ENCODE data around the gene C1QTNF1. TPM values are rescaled to one million over a fixed set of nuclear protein-coding genes. Genes with fewer than 3 reads are reported as not detected.

C1QTNF1 gene
- total and polyA plus RNA-seq, 9 of the 15 experiments (the other 6 are each of a cell fraction or from before 2014, with no cell fraction given) = 0.09 TPM; not detected in 8

DNA sequence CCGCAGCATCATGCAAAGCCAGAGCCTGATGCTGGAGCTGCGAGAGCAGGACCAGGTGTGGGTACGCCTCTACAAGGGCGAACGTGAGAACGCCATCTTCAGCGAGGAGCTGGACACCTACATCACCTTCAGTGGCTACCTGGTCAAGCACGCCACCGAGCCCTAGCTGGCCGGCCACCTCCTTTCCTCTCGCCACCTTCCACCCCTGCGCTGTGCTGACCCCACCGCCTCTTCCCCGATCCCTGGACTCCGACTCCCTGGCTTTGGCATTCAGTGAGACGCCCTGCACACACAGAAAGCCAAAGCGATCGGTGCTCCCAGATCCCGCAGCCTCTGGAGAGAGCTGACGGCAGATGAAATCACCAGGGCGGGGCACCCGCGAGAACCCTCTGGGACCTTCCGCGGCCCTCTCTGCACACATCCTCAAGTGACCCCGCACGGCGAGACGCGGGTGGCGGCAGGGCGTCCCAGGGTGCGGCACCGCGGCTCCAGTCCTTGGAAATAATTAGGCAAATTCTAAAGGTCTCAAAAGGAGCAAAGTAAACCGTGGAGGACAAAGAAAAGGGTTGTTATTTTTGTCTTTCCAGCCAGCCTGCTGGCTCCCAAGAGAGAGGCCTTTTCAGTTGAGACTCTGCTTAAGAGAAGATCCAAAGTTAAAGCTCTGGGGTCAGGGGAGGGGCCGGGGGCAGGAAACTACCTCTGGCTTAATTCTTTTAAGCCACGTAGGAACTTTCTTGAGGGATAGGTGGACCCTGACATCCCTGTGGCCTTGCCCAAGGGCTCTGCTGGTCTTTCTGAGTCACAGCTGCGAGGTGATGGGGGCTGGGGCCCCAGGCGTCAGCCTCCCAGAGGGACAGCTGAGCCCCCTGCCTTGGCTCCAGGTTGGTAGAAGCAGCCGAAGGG is 24.2 kb downstream of the C1QTNF1 start (continued):
- TF ChIP-seq ZNF449 (CRISPR knock-in tag; IDR thresholded peaks at IDR 0.05) = no peak
- no peak for TF ChIP-seq NFYB (IDR thresholded peaks at IDR 0.05; ENCODE audit: extremely low read depth, insufficient read length)

DNA sequence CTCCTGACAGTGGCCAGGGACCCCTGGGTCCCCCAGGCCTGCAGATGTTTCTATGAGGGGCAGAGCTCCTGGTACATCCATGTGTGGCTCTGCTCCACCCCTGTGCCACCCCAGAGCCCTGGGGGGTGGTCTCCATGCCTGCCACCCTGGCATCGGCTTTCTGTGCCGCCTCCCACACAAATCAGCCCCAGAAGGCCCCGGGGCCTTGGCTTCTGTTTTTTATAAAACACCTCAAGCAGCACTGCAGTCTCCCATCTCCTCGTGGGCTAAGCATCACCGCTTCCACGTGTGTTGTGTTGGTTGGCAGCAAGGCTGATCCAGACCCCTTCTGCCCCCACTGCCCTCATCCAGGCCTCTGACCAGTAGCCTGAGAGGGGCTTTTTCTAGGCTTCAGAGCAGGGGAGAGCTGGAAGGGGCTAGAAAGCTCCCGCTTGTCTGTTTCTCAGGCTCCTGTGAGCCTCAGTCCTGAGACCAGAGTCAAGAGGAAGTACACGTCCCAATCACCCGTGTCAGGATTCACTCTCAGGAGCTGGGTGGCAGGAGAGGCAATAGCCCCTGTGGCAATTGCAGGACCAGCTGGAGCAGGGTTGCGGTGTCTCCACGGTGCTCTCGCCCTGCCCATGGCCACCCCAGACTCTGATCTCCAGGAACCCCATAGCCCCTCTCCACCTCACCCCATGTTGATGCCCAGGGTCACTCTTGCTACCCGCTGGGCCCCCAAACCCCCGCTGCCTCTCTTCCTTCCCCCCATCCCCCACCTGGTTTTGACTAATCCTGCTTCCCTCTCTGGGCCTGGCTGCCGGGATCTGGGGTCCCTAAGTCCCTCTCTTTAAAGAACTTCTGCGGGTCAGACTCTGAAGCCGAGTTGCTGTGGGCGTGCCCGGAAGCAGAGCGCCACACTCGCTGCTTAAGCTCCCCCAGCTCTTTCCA is 25.1 kb downstream of the C1QTNF1 start:
- H3K4me3 ChIP-seq = no peak overlapping the region
- in situ Hi-C loops (cut with MboI) (no loop called here), intact Hi-C loops (cut with micrococcal nuclease) (loop anchor here (5.0 kb wide), 1 partner anchor 33 kb away; no protein-coding TSS in a partner anchor)
- H3K4me2 ChIP-seq (ENCODE audit: insufficient read depth, low read length) = no peak overlapping the region
- BruUV-seq (replicated peaks) = no TSS peak
- no peaks in the 10 kb centered on the region for H3K36me3 ChIP-seq (ENCODE audit: control insufficient read depth, insufficient read depth, low read length)
- DNase-seq (ENCODE audit: extremely low read depth in 1 of 4, low spot score in 3 of 4) = no peak
- no peaks in the 10 kb centered on the region for H3K9me1 ChIP-seq (ENCODE audit: control insufficient read depth, insufficient read depth, low read length)
- POLR2A ChIA-PET = no interaction called here
- under 1% methylated on average over 19 of the region's 21 CpGs for WGBS (ENCODE audit: insufficient coverage, low coverage, missing lambda C conversion rate)
- CTCF ChIA-PET (ENCODE audit: low intra/inter-chr PET ratio) = no interaction called here
- H3K27me3 ChIP-seq (ENCODE audit: control insufficient read depth in 2 of 2, insufficient read depth in 2 of 2, low read length in 2 of 2) = peaks cover 32 to 70% of the 10 kb centered on the region in 2 experiments; a peak in 4 of 5 replicates
- H2AFZ ChIP-seq (ENCODE audit: low read depth, low read length) = no peak overlapping the region
- H4K20me1 ChIP-seq (replicated peaks; ENCODE audit: control insufficient read depth, insufficient read depth, low read length) = peaks cover 15% of the 10 kb centered on the region; the same call in 1 of the 2 replicates
- no peaks in the 10 kb centered on the region for H3K79me2 ChIP-seq (ENCODE audit: control insufficient read depth, insufficient read depth, low read length)
- no peak for FAIRE-seq
- H3K9me3 ChIP-seq (replicated peaks; ENCODE audit: control insufficient read depth, insufficient read depth, low read depth, low read length) = no peaks in the 10 kb centered on the region
- H3K27ac ChIP-seq (ENCODE audit: extremely low read depth, low read depth, low read length) = no peak overlapping the region
- H3K4me1 ChIP-seq (replicated peaks in 1 of 2; ENCODE audit: control insufficient read depth in 2 of 2, insufficient read depth in 2 of 2, low read length in 2 of 2) = peaks cover 0 to 14% of the 10 kb centered on the region in 2 experiments; a peak in 2 of 5 replicates
- H3K9ac ChIP-seq (ENCODE audit: insufficient read depth in 1 of 2, low read depth in 2 of 2, low read length in 2 of 2) = no peak overlapping the region; a peak in 1 of 4 replicates
- ATAC-seq = no peak
- no peak for TF ChIP-seq ZBTB8A (IDR thresholded peaks at IDR 0.05; ENCODE audit: partially characterized antibody)
- no peak for TF ChIP-seq CXXC5 (CRISPR knock-in tag; IDR thresholded peaks at IDR 0.05)
- TF ChIP-seq MAFF (IDR thresholded peaks at IDR 0.05; ENCODE audit: low read length) = no peak
- no peak for TF ChIP-seq NR4A1 (CRISPR knock-in tag; IDR thresholded peaks at IDR 0.05)
- no peak for TF ChIP-seq NR4A1 (tag; IDR thresholded peaks at IDR 0.05)
- no peak for TF ChIP-seq RCOR1 (IDR thresholded peaks at IDR 0.05; ENCODE audit: borderline replicate concordance in 1 of 2, low read depth in 2 of 2, low read length in 2 of 2)
- TF ChIP-seq ZBTB33 (CRISPR knock-in tag; IDR thresholded peaks at IDR 0.05) = no peak
- no peak for TF ChIP-seq ILF3 (IDR thresholded peaks at IDR 0.05; ENCODE audit: borderline replicate concordance)
- no peak for TF ChIP-seq GTF2A2 (tag; IDR thresholded peaks at IDR 0.05)
- no peak for TF ChIP-seq ARID1B (IDR thresholded peaks at IDR 0.05)
- TF ChIP-seq ADNP (tag; IDR thresholded peaks at IDR 0.05) = no peak
- TF ChIP-seq ZNF23 (CRISPR knock-in tag; IDR thresholded peaks at IDR 0.05) = no peak
- no peak for TF ChIP-seq ZNF140 (CRISPR knock-in tag; IDR thresholded peaks at IDR 0.05)
- no peak for TF ChIP-seq COPS2 (conservative IDR thresholded peaks at IDR 0.05)

Measured in K562 (cell line).